GM19099 (cell line): Measurements from ENCODE around the gene ADPRS.

Experiments used
- POLR2A ChIP-seq: IDR thresholded peaks from 3 replicates; pipeline ENCODE4 v1.6.1; 2011; ENCODE audit warnings: low read depth; ENCODE audit not compliant: insufficient read length; ENCODE audit errors: extremely low read depth

ADPRS gene

DNA sequence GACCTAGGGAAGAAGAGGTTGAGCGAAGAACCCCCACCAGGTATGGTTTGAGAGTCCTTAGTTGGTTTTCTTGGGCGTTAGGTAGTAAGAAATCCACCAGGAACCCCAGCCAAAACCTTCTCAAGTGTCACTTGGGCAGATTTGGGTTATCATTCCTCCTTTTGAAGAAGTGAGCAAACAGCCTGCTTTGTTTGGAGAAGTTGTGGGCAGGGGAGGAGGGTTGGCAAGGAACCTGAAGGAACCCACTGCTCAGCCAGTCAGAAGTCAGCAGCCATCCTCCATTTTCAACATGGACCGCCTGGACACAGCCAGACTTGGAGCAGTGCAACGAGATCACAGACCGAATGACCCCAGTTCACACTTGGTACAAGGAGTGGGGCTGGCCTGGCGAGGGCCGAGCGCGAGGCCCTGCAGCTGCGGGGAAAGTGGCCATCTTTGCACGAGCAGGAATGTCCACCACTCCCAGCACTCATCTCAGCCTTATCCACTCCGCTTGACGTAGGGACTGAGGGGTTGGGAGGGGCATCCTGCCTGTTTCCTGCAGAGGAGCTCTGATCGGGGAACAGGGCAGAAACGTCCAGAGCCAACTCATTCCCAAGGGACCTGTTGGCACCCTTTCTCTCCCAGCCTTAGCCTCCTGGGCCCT is 7.2 kb downstream of the ADPRS start:
- TF ChIP-seq POLR2A, result no peak

DNA sequence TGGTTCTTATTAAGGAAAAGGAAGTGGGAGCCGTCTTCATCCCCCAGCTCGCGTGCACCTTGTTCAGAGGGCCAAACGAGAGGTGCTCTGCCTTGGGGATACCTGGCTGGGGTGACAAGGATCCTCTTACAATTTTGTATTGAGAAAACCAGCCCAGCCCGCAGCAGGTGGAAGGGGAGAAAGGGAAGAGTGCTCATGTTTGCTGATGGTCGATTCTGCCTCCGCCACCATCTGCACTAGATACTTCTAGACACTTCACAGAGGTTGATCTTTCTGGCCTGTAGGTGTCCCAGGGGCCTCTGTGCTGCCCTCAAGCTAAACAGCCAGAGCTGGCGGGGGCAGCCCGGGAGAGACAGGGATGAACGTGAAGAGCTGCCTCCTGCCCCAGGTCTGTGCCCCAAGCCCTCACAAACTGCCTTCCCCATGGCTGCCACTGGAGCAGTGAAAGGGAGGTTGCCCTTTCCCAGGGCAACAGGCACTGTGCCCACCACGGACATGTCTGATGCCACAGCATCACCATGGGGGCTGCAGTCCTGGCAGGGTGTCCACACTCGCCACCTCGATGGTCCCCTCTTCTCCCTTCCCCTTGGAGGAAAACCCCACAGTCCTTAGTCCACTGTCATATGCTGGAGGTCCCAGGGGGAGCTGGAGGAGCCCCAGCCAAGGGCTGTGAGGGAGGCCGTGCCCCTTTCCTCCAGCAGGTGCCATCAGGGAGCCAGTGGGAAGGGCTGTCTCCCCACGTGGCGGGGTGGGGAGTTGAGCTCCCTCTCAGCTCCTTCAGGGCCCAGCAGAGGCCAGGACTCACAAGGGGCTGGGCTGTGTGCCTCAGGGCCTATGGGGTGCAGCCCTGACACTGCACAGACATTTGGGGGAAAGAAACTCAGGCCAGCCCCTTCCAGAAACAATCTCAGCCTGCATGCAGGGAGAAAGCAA is 8.1 kb downstream of the ADPRS start:
- no peak for TF ChIP-seq POLR2A

DNA sequence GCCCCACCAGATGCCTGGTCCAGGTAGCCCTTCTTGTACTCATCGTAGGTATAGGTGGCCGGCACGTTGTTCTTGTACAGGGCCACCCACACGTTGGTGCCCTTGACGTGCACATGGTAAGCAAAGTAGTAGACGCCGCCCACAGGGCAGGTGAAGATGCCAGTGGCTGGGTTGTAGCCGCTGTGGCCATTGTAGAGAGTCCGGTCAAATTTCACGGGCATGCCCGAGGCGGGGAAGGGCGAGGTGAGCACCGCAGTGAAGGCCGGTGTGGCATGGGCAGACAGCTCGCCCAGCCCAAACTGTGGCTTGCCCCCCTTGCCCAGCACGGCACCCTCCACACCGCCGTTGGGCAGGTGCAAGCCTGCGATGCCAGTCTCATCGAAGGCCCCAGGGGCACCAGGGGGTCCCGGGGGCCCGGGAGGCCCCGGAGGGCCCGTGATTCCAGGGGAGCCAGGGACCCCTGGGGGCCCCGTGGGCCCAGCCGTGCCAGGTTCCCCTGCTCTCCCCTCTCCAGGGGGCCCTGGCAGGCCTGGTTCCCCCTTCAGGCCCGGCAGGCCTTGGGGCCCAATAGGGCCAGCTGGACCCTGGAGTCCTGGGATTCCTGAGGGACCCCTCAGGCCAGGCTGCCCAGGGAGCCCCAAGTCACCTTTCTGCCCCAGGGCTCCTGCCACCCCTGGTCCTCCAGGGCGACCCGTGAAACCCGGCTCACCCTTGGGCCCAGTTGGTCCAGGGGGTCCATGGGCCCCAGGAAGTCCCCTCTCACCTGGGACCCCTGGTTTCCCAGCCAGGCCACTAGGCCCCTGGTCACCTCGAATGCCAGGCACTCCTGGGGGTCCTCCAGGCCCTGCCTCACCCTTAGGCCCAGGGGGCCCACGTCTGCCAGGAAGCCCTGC is 9.2 kb downstream of the ADPRS start:
- no peak for TF ChIP-seq POLR2A

DNA sequence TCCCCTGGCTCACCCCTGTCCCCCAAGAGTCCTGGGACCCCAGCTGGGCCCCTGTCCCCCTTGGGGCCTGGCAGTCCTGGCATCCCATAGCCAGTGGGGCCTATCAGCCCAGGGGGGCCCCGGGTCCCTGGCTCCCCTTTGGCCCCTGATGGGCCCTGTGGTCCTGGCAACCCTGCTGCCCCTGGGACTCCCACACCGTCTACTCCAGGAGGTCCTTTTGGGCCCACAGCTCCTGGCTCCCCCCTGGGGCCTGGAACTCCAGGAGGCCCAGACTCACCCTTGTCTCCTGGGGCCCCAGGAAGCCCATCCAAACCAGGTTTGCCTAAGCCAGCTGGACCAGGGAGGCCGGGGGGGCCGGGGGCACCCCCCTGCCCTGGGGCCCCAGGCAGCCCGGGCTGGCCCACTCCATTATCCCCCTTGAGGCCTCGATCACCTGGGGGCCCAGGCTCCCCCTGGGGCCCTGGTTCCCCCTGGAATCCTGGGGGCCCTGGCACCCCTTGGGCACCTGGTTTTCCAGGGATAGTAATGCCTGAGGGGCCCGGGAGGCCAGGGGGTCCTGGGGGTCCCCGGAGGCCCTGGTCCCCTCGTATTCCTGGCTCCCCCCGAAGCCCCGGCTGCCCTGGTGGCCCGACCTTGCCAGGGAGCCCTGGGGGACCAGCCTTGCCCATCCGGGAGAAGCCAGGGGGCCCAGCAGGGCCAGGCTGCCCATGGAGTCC is 10.1 kb downstream of the ADPRS start:
- no peak for TF ChIP-seq POLR2A

DNA sequence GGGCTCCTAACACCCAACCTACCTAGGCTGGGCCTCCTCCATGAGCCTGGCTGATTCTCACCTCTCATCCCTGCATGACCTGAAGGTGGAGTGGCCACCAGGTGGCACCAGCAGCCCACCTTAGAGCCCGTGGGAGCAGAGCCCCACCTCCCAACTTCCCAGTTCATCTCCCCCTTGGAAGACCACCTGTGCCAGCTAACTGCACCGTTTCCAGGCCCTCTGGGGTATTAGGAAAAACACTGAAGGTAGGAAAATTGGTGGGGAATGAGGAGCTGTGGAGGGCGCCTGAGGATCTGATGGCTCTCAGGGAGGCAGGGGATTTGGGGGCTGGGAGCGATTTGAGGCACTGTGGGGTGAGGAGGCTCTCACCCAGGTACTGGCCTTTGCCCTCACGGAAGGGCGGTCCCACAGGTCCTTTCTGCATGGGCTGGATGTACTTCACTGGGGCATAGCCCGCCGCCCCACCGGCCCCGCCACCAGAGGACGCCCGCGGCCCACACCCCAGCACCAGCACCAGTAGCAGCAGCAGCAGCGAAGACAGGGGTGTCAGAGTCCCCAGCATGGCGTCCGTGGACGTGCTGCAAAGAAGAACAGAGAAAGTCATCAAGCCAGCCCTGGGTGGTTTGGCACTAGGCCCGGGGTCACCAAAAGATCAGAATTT is 11.1 kb downstream of the ADPRS start:
- TF ChIP-seq POLR2A, result no peak

DNA sequence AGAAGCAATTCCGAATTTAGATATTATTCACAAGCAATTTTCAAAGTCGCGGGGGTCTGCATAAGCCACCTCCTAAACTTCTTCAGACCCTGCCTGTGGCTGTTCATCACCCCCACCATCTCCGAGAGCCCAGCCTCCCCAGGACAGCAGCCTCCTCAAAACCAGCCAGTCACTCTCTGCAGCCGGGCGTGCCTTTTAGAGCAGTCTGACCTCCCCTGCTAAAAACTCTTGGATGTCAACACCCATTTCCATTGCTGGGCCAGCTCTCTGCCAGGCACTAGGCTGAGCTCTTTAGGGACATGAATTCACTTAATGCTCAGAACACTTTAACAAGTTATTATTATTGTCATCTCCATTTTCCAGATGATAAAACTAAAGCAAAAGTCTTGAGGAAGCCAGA is 11.7 kb downstream of the ADPRS start:
- TF ChIP-seq POLR2A, result no peak

DNA sequence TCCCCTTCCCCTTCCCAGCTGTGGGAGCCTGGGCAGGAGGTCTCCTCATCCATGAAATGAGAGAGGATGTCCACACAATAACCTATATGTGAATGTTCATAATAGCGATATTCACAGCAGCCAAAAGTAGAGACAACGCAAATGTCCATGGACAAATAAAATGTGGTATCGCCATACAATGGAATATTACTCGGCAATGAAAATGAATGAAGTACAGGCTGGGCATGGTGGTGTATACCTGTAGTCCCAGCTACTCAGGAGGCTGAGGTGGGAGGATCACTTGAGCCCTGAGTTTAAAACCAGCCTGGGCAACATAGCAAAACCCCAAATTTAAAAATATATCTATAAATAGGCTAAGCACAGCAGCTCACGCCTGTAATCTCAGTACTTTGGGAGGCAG is 12.9 kb downstream of the ADPRS start:
- no peak for TF ChIP-seq POLR2A

DNA sequence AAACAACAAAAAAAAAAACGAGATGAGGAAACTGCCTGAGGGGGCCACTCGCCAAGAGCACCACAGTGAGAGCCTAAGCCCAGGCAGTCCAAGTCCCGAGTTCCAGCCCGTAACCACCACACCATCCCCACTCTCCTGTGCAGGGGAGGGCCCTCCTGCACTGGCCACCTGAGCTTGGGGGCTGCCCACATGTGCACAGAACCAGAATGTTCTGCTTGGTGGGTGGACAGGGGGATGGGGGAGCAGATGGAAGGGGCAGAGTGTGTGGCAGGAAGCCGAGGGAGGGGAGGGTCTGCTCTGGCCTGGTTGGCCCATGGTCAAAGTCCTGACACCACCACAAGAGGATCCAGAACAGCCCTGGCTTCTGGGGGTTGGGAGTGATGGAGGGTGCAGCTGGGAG is 17.6 kb downstream of the ADPRS start:
- no peak for TF ChIP-seq POLR2A

DNA sequence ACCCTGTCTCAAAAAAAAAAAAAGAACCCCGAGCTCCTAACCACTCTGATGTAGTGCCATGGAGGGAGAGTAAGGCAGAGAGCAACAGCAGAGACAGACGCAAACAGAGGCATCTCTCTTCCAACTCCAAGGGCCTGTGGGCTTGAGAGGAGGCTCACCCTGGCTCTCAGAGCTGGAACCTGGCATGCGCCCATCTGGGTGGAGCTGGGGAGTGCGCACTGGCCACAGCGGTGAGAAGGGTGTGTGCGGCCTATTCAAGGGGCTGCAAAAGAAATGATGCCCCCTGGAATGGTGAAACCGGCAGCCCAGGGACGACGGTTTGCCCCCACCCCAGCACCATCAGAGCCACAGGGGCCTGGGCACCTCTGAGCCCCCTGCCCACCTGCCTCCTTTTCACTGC is 18.7 kb downstream of the ADPRS start:
- no peak for TF ChIP-seq POLR2A

DNA sequence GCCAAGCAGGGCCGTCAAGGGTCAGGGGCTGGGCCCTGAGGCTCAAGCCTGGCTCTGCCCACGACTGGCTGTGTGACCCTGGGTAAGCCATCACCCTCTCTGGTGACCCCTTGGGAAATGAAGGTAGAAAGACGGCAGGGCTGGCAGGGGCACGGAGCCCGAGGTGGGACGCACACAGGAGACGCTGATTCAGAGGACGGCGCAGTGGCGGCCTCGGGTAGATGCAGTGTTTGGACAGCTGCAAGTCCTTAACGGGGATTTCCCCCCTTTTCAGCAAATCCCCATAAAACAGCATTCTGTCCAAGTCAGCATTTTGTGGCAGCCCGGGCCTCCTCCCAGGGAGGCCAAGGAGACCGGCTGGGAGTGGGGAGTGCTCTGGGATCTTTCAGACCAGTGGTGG is 19.6 kb downstream of the ADPRS start:
- no peak for TF ChIP-seq POLR2A

DNA sequence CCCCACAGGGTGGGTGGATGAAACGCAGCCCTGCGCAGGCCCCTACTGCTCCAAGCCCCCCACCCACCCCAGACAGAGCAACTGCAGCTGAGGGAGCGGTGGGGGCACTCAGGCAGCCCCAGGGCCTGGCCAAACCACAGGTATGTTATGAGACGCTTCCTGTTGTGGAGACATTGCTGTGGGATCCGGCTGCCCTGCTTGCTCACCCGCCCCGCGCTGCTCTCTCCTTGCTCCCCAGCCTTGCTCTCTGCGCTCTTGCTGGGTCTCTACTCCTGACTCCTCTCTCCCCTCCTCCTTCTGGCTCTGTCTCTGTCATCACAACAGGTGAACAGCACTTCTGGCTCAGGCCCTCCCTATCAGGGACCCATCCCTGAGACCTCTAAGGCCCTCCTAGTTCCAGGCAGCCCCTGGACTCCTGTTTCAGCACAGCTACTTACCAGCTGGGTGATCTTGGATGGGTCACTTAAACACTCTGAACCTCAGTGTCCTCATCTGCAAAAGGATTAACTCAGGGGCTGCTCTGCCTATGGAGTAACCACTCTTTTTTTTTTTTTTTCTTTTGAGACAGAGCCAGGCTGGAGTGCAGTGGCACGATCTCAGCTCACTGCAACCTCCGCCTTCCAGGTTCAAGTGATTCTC is 20.5 kb downstream of the ADPRS start:
- TF ChIP-seq POLR2A, result no peak

DNA sequence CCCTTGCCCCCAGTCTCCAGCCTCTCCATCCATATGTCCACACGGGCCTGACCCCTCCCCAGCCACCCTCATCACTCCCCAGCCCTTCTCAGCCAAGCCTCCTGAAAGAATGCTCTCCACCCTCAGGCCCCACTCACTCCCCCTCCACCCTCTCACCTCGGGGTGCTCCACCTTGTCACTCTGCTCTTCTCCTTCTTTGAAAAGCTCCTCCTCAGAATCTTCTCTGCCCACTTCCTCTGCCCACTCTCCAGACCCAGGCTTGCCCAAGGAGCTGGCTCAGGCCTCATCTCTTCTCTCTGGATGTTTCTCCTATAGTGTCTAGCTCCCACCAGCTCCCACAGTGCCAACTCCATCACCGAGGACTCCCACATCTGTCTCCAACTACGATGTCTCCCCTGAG is 22.5 kb downstream of the ADPRS start:
- TF ChIP-seq POLR2A, result no peak

DNA sequence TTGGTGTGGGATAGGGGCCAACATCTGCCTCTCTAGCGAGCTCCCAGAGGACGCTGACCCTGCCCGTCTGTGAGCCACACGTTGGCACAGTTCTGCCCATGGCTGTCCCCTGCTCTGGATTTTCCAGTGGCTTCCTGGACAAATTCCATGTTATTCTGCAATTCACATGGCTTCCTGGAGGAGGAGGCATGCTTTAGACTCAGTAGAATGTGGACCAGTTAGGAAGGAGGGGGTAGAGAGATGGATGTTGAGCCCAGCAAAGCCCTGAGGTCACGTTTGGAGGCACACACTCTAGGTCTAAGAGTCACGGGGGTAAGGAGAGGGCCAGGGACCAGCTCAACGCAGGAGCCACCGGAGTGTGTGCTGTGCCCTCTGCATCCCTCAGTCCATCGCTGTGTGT is 24.1 kb downstream of the ADPRS start:
- TF ChIP-seq POLR2A, result no peak

DNA sequence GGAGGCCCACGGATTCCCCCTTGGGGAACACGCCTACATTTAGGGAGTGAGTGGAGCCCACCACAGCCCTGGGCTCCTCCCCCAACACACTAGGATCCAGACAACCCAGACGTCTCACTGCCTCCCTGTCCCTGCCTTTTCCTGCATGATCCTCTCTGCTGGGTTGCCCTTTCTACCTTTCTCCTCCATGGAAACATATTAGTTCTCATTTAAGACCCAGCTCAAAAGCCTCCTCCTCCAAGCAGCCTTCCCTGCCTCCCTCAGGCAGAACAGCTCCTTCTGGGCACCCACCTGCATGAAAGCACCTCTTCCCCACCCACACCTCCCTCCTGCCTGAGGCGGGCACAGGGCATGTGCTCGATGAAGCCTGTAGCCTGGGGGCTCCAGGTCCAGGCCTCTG is 25.7 kb downstream of the ADPRS start:
- no peak for TF ChIP-seq POLR2A
